Measurements from ENCODE around the gene RALGPS1.

Gene RALGPS1

GRCh38 chr9:126891676-126892075 is 22.9 kb upstream of the RALGPS1 start:
- DNase-seq (ENCODE audit: low read depth): no peak
- no peak overlapping the region for H3K4me3 ChIP-seq (ENCODE audit: low read depth, low read length)
- TF ChIP-seq MYC (IDR thresholded peaks at IDR 0.05; ENCODE audit: low read depth, low read length) (no peak), POLR2A (IDR thresholded peaks at IDR 0.05; ENCODE audit: extremely low read depth, insufficient read length) (no peak)

- no peak for TF ChIP-seq MAX (IDR thresholded peaks at IDR 0.05; ENCODE audit: low read depth, low read length)
- no peak for TF ChIP-seq POLR2A (IDR thresholded peaks at IDR 0.05; ENCODE audit: extremely low read depth, insufficient read length)
- TF ChIP-seq MYC (IDR thresholded peaks at IDR 0.05; ENCODE audit: low read depth, low read length): no peak
- TF ChIP-seq CTCF (IDR thresholded peaks at IDR 0.05; ENCODE audit: low read depth, low read length): peak; percentile 16
- peak; percentile 23 for DNase-seq (ENCODE audit: low read depth)
- H3K4me3 ChIP-seq (ENCODE audit: low read depth, low read length): no peak overlapping the region
Measured at GRCh38 chr9:126893079-126893478, 21.5 kb upstream of the RALGPS1 start.

GRCh38 chr9:126894052-126894603 is 20.5 kb upstream of the RALGPS1 start:
- DNase-seq (ENCODE audit: low read depth): no peak
- no peak for TF ChIP-seq CTCF (IDR thresholded peaks at IDR 0.05; ENCODE audit: low read depth, low read length)
- TF ChIP-seq MAX (IDR thresholded peaks at IDR 0.05; ENCODE audit: low read depth, low read length): no peak
- no peak for TF ChIP-seq POLR2A (IDR thresholded peaks at IDR 0.05; ENCODE audit: extremely low read depth, insufficient read length)
- TF ChIP-seq MYC (IDR thresholded peaks at IDR 0.05; ENCODE audit: low read depth, low read length): no peak
- no peak overlapping the region for H3K4me3 ChIP-seq (ENCODE audit: low read depth, low read length)

- TF ChIP-seq POLR2A (IDR thresholded peaks at IDR 0.05; ENCODE audit: extremely low read depth, insufficient read length) (no peak), CTCF (IDR thresholded peaks at IDR 0.05; ENCODE audit: low read depth, low read length) (no peak), MYC (IDR thresholded peaks at IDR 0.05; ENCODE audit: low read depth, low read length) (no peak), MAX (IDR thresholded peaks at IDR 0.05; ENCODE audit: low read depth, low read length) (no peak)
Measured at GRCh38 chr9:126902210-126902609, 12.4 kb upstream of the RALGPS1 start.

GRCh38 chr9:126904586-126904985 is 10.0 kb upstream of the RALGPS1 start:
- no peak overlapping the region for H3K4me3 ChIP-seq (ENCODE audit: low read depth, low read length)
- no peak for TF ChIP-seq MAX (IDR thresholded peaks at IDR 0.05; ENCODE audit: low read depth, low read length)
- no peak for TF ChIP-seq POLR2A (IDR thresholded peaks at IDR 0.05; ENCODE audit: extremely low read depth, insufficient read length)
- TF ChIP-seq CTCF (IDR thresholded peaks at IDR 0.05; ENCODE audit: low read depth, low read length): no peak
- no peak for TF ChIP-seq MYC (IDR thresholded peaks at IDR 0.05; ENCODE audit: low read depth, low read length)
- DNase-seq (ENCODE audit: low read depth): no peak

More at GRCh38 chr9:126902210-126902609, 12.4 kb upstream of the RALGPS1 start:
- H3K4me3 ChIP-seq (ENCODE audit: low read depth, low read length): no peak overlapping the region
- no peak for DNase-seq (ENCODE audit: low read depth)

- no peak for TF ChIP-seq POLR2A (IDR thresholded peaks at IDR 0.05; ENCODE audit: extremely low read depth, insufficient read length)
- TF ChIP-seq MAX (IDR thresholded peaks at IDR 0.05; ENCODE audit: low read depth, low read length): no peak
- TF ChIP-seq CTCF (IDR thresholded peaks at IDR 0.05; ENCODE audit: low read depth, low read length): no peak
- TF ChIP-seq MYC (IDR thresholded peaks at IDR 0.05; ENCODE audit: low read depth, low read length): no peak
- H3K4me3 ChIP-seq (ENCODE audit: low read depth, low read length): no peak overlapping the region
- no peak for DNase-seq (ENCODE audit: low read depth)
Measured at GRCh38 chr9:126906091-126906490, 8.5 kb upstream of the RALGPS1 start.
